CD4-positive, alpha-beta T cell (primary cell): ENCODE data around the gene UBA3. TPM values are rescaled to one million over a fixed set of nuclear protein-coding genes. Genes with fewer than 3 reads are reported as not detected.

Source experiments
- ATAC-seq: fragments of 200-7000 bp; cut with Tn5 transposase; one replicate; pipeline ENCODE4 v1.10.0; 2022; ENCODE audit warnings: mild to moderate bottlenecking; ENCODE audit not compliant: poor library complexity
- CTCF ChIA-PET: fragments of 350-600 bp; sonication (Branson Sonifier 250); formaldehyde crosslinking; loops from one replicate; lab custom pipeline; 2021; ENCODE audit warnings: antibody characterized with exemption, inconsistent platforms; lab: Charles Lee
- POLR2A ChIA-PET: fragments of 350-600 bp; sonication (Branson Sonifier 250); formaldehyde crosslinking; loops from one replicate; lab custom pipeline; 2021; ENCODE audit warnings: antibody characterized with exemption, inconsistent platforms; lab: Charles Lee
- DNase-seq, 14 experiments: peaks; one replicate each; pipeline ENCODE4 v3.0.0-alpha.2; 2013 to 2020; ENCODE audit warnings: mixed read lengths in 2 of 14
- H3K27ac ChIP-seq, 2 donors: one replicate each; pipeline versions ENCODE4 v1.5.1 to v1.7.0; 2013; ENCODE audit warnings: low read length in 2 of 2, low read depth in 1 of 2, mild to moderate bottlenecking in 1 of 2
- H3K27me3 ChIP-seq, 2 experiments: 1 replicate in 1 of 2; 2 replicates in 1 of 2; pipeline versions ENCODE4 v1.6.1 to v1.7.0; 2013; ENCODE audit warnings: low read length in 2 of 2, control low read depth in 1 of 2, mild to moderate bottlenecking in 1 of 2, moderate library complexity in 1 of 2; ENCODE audit not compliant: insufficient read depth in 2 of 2, control insufficient read depth in 1 of 2
- H3K36me3 ChIP-seq: one replicate; pipeline ENCODE4 v1.6.1; 2013; ENCODE audit warnings: low read length, control low read depth; ENCODE audit not compliant: insufficient read depth
- H3K4me1 ChIP-seq: one replicate; pipeline ENCODE4 v1.6.1; 2013; ENCODE audit warnings: low read length, control low read depth; ENCODE audit not compliant: insufficient read depth
- H3K4me3 ChIP-seq: one replicate; pipeline ENCODE4 v1.5.1; 2013; ENCODE audit warnings: mild to moderate bottlenecking, low read length, moderate library complexity
- H3K9me3 ChIP-seq, 2 experiments: 1 replicate in 1 of 2; 2 replicates in 1 of 2; pipeline versions ENCODE4 v1.6.1 to v1.7.0; 2013; ENCODE audit warnings: low read length in 2 of 2, mild to moderate bottlenecking in 2 of 2, control low read depth in 1 of 2, moderate library complexity in 1 of 2; ENCODE audit not compliant: control insufficient read depth in 1 of 2, insufficient read depth in 1 of 2
- H3K27ac Mint-ChIP-seq: one replicate; pipeline ENCODE4 v1.8.0; 2020; ENCODE audit warnings: mixed read lengths
- H3K27me3 Mint-ChIP-seq: one replicate; pipeline ENCODE4 v1.8.0; 2021; ENCODE audit warnings: mixed read lengths
- H3K36me3 Mint-ChIP-seq: one replicate; pipeline ENCODE4 v1.8.0; 2021; ENCODE audit warnings: low read depth, mixed read lengths
- H3K4me1 Mint-ChIP-seq: one replicate; pipeline ENCODE4 v1.8.0; 2021; ENCODE audit warnings: low read depth, mixed read lengths
- H3K4me3 Mint-ChIP-seq: one replicate; pipeline ENCODE4 v1.8.0; 2020; ENCODE audit warnings: mild to moderate bottlenecking, mixed read lengths
- H3K9me3 Mint-ChIP-seq: one replicate; pipeline ENCODE4 v1.8.0; 2020; ENCODE audit warnings: mixed read lengths
- intact Hi-C, 2 experiments: fragments of 100-400 bp; cut with DNase I in 1 of 2; cut with micrococcal nuclease in 1 of 2; formaldehyde crosslinking; loops; one replicate each; pipeline versions ENCODE4 v1.15.1 to v1.9.0; 2023 to 2025; cut with DNase I, micrococcal nuclease
- microRNA-seq: library from miRNA; unstranded; fragments of <30 nt; microRNA quantifications from one replicate; pipeline ENCODE4 v1.2.0, GENCODE V29; 2021; ENCODE audit warnings: borderline microRNAs expressed, borderline replicate concordance
- total RNA-seq, 174 experiments: library from RNA in 2 of 174; stranded (reverse) in 2 of 174; gene quantifications; one replicate each; pipeline ENCODE4 v1.2.3 and lab custom pipeline; 2021 to 2026
- TF ChIP-seq, protein P1 (sequence below): fragments of 200-600 bp; IDR thresholded peaks from one replicate; pipeline ENCODE4 v1.8.0; 2022; ENCODE audit warnings: antibody characterized with exemption, mild to moderate bottlenecking

UBA3 gene
- total RNA-seq, 2 experiments from 2014 or later, result 33.4 to 43.9 TPM

DNA sequence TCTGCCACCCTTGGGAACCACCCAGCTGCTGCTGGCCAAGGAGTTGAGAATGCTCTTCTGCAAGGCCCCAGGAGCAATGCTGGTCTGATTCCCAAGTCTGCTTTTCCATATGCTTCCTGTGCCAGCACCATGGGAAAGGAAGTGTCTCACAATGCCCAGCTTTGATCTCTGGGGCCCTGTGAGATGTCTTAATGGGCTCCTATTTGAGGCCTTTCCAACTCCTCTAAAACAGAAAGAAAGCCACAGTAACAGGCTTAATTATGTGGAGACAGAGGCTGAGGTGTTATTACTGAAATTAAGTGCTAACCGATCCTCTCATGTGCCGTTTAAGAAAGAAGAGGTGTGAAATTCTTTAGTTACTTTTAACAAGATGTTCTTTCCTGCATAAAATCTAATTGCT, 71.2 kb downstream of the UBA3 start:
- no peak overlapping the region for H3K4me3 ChIP-seq
- TF ChIP-seq, protein P1, sequence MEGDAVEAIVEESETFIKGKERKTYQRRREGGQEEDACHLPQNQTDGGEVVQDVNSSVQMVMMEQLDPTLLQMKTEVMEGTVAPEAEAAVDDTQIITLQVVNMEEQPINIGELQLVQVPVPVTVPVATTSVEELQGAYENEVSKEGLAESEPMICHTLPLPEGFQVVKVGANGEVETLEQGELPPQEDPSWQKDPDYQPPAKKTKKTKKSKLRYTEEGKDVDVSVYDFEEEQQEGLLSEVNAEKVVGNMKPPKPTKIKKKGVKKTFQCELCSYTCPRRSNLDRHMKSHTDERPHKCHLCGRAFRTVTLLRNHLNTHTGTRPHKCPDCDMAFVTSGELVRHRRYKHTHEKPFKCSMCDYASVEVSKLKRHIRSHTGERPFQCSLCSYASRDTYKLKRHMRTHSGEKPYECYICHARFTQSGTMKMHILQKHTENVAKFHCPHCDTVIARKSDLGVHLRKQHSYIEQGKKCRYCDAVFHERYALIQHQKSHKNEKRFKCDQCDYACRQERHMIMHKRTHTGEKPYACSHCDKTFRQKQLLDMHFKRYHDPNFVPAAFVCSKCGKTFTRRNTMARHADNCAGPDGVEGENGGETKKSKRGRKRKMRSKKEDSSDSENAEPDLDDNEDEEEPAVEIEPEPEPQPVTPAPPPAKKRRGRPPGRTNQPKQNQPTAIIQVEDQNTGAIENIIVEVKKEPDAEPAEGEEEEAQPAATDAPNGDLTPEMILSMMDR, result no peak
- ChIA-PET POLR2A (no interaction called here), CTCF (no interaction called here)
- intact Hi-C loops, result no loop called here
- peaks cover 41% of the 10 kb centered on the region for H3K36me3 Mint-ChIP-seq
- H3K27me3 ChIP-seq, result no peaks in the 10 kb centered on the region
- ATAC-seq (no peak), DNase-seq (no peak)
- no peaks in the 10 kb centered on the region for H3K9me3 ChIP-seq
- no peak overlapping the region for H3K27ac Mint-ChIP-seq
- H3K9me3 Mint-ChIP-seq, result no peaks in the 10 kb centered on the region
- peaks cover 14% of the 10 kb centered on the region for H3K4me1 ChIP-seq
- H3K4me1 Mint-ChIP-seq, result peaks cover 22% of the 10 kb centered on the region
- H3K36me3 ChIP-seq, result peaks cover 19% of the 10 kb centered on the region
- no peak overlapping the region for H3K4me3 Mint-ChIP-seq
- no peak overlapping the region for H3K27ac ChIP-seq
- no peaks in the 10 kb centered on the region for H3K27me3 Mint-ChIP-seq

DNA sequence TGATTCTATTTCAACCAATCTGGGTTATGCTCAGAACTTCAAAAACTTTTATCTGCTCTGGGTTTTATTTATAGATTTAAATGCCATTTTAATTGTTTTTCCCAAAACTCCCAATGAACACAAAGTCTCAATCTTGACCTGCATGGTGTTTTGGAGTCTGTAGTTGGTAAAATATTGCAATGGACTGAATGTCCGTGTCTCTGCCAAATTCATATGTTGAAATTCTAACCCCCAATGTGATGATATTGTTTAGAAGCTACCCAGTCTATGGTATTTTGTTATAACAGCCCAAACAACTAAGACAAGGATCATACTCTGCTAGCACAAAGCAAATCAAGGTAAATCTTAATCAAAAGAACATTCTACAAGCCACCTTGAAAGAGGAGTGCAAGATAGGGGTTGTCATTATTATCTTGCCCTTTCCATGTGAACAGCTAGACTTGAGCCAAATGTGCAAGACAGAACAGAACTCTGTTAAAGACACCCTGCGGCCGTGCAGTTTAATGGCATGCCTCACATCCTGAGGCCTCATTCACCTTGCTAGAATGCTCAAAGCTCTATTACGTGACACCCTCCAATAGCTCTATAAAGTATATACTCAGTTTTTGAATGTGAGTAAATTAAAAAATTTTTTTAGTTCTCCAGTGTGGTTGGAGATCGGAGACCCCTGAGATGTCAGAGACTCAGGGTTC, 74.2 kb downstream of the UBA3 start:
- POLR2A ChIA-PET, result no interaction called here

DNA sequence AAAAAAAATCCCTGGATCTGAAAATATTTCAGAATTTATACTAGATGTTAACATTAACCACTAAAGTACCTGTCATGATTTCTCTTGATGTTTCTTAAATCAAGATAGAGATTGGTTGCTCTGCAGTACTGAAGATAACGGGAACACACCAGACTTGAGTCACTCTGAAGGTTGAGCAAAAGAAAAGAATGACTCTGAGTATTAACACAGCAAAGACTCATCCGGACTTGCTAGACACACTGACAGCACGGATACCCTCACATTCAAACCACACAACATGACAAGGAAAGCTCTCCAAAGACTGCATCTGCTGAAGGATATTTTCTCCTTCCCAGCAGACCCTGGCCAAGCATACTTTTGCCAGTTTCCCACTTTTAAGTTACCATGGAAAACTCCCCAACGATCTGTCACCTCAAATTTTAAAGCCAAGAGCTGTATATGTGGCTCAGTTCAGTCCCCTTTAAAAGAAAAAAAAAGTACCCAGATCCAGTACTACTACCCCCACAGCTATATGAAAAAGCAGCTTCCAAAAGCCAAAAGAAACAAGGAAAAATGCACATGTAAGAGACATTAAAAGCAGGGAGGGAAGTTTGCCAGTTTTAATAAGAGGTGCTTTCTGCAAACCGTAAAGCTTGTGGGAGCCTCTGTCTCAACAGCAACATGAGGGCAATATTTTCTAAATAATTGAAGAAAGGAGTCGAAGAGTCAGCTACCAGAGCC, 74.9 kb downstream of the UBA3 start:
- intact Hi-C loops, result no loop called here
- Histone ChIP-seq H3K4me3 (no peak overlapping the region), H3K9me3 (no peaks in the 10 kb centered on the region), H3K36me3 (peaks cover 32% of the 10 kb centered on the region), H3K27ac (no peak overlapping the region), H3K4me1 (no peaks in the 10 kb centered on the region), H3K27me3 (no peaks in the 10 kb centered on the region)
- TF ChIP-seq, protein P1, result no peak
- H3K4me1 Mint-ChIP-seq, result no peaks in the 10 kb centered on the region
- ATAC-seq, result no peak
- no peaks in the 10 kb centered on the region for H3K27me3 Mint-ChIP-seq
- no peak for DNase-seq
- H3K4me3 Mint-ChIP-seq, result no peak overlapping the region
- peaks cover 73% of the 10 kb centered on the region for H3K36me3 Mint-ChIP-seq
- no peaks in the 10 kb centered on the region for H3K9me3 Mint-ChIP-seq
- CTCF ChIA-PET, result interaction anchor here (1.2 kb wide), 1 partner anchor 74 kb away, joined by 3 read pairs; no protein-coding TSS in a partner anchor
- H3K27ac Mint-ChIP-seq, result no peak overlapping the region
- POLR2A ChIA-PET, result no interaction called here

More for the DNA sequence above, 74.2 kb downstream of the UBA3 start:
- peaks cover 4% of the 10 kb centered on the region for H3K4me1 Mint-ChIP-seq
- H3K9me3 Mint-ChIP-seq, result no peaks in the 10 kb centered on the region
- H3K36me3 Mint-ChIP-seq, result peaks cover 68% of the 10 kb centered on the region
- H3K27me3 ChIP-seq, result no peaks in the 10 kb centered on the region
- intact Hi-C loops, result no loop called here
- no peaks in the 10 kb centered on the region for H3K27me3 Mint-ChIP-seq
- TF ChIP-seq, protein P1, result no peak
- H3K27ac Mint-ChIP-seq, result no peak overlapping the region
- H3K4me1 ChIP-seq, result no peaks in the 10 kb centered on the region
- no peaks in the 10 kb centered on the region for H3K9me3 ChIP-seq
- H3K4me3 ChIP-seq, result no peak overlapping the region
- H3K4me3 Mint-ChIP-seq, result no peak overlapping the region
- H3K27ac ChIP-seq, result no peak overlapping the region
- CTCF ChIA-PET, result interaction anchor here (1.2 kb wide), 1 partner anchor 73 kb away, joined by 3 read pairs; no protein-coding TSS in a partner anchor
- DNase-seq (no peak), ATAC-seq (no peak)
- H3K36me3 ChIP-seq, result peaks cover 32% of the 10 kb centered on the region

Small RNAs within 50 kb of the gene (microRNA-seq; reads per million reads assigned to microRNA genes)
- gene MIR3136, result 6.7 reads per million, percentile 31 among the genes with 10 or more reads in this experiment

Other genes with a start within 250 kb of the UBA3 start
- gene TAFA4, start 147.8 kb downstream of the UBA3 start, total RNA-seq, result not detected
- gene EOGT, start 66.7 kb downstream of the UBA3 start, total RNA-seq, result 10 to 100 TPM; 13.0 to 13.4 TPM
- gene TMF1, start 28.0 kb downstream of the UBA3 start, total RNA-seq, result 100 to 1,000 TPM in 1 of 2 experiments, 10 to 100 TPM in 1; 89.0 to 101 TPM
- gene ARL6IP5, start 4.6 kb upstream of the UBA3 start, total RNA-seq, result 10 to 100 TPM; 58.0 to 65.2 TPM
- gene LMOD3, start 42.2 kb upstream of the UBA3 start, total RNA-seq, result not detected